ENCODE data around the gene GZMM. TPM values are rescaled to one million over a fixed set of nuclear protein-coding genes. Genes with fewer than 3 reads are reported as not detected.

Gene GZMM
- total RNA-seq, 6 experiments from 2014 or later: 0.59 to 0.95 (median 0.74) TPM; not detected in 3

GRCh38 chr19:579111-579841, 35.4 kb downstream of the GZMM start:
- Histone ChIP-seq H3K9me3 (no peaks in the 10 kb centered on the region), H3K4me3 (no peak overlapping the region), H3K36me3 (peaks cover 0 to 27% (median 10%) of the 10 kb centered on the region in 4 donors), H3K27me3 (no peaks in the 10 kb centered on the region), H3K27ac (no peak overlapping the region), H3K4me1 (peaks cover 0 to 21% (median 10%) of the 10 kb centered on the region in 4 donors)
- TF ChIP-seq CTCF (IDR thresholded peaks at IDR 0.05): no peak
- TF ChIP-seq POLR2A (IDR thresholded peaks at IDR 0.05): no peak
- peak in 2 of 3 donors; percentile 16 to 52 for DNase-seq
- ATAC-seq: no peak
- intact Hi-C loops (cut with DNase I): no loop called here
- WGBS (ENCODE audit: insufficient coverage, low coverage, low lambda C conversion rate, missing lambda C conversion rate): 90% methylated on average over 4 of the region's 46 CpGs

- no peak for ATAC-seq
- H3K27ac ChIP-seq: no peak overlapping the region
- no peak for TF ChIP-seq CTCF (IDR thresholded peaks at IDR 0.05)
- TF ChIP-seq POLR2A (IDR thresholded peaks at IDR 0.05): no peak
- no peaks in the 10 kb centered on the region for H3K9me3 ChIP-seq
- peaks cover 0 to 27% (median 10%) of the 10 kb centered on the region in 4 donors for H3K36me3 ChIP-seq
- peak in 1 of 3 donors; percentile 45 for DNase-seq
- H3K27me3 ChIP-seq: no peaks in the 10 kb centered on the region
- WGBS (ENCODE audit: insufficient coverage, low coverage, low lambda C conversion rate, missing lambda C conversion rate): no CpG with 5 or more reads among the region's 11 CpGs
- peaks cover 0 to 16% (median 5%) of the 10 kb centered on the region in 4 donors for H3K4me1 ChIP-seq
- intact Hi-C loops (cut with DNase I): no loop called here
- no peak overlapping the region for H3K4me3 ChIP-seq
Measured at GRCh38 chr19:579842-580155, 35.9 kb downstream of the GZMM start.

GRCh38 chr19:580274-580835, 36.5 kb downstream of the GZMM start:
- DNase-seq (peak in 1 of 3 donors; percentile 52), ATAC-seq (no peak)
- TF ChIP-seq POLR2A (IDR thresholded peaks at IDR 0.05) (no peak), CTCF (IDR thresholded peaks at IDR 0.05) (no peak)
- 80% methylated on average over 4 of the region's 22 CpGs for WGBS (ENCODE audit: insufficient coverage, low coverage, low lambda C conversion rate, missing lambda C conversion rate)
- Histone ChIP-seq H3K4me1 (peaks cover 0 to 11% (median 4%) of the 10 kb centered on the region in 4 donors), H3K4me3 (no peak overlapping the region), H3K27me3 (no peaks in the 10 kb centered on the region), H3K27ac (no peak overlapping the region), H3K36me3 (peaks cover 0 to 27% (median 10%) of the 10 kb centered on the region in 4 donors), H3K9me3 (no peaks in the 10 kb centered on the region)
- intact Hi-C loops (cut with DNase I): no loop called here

GRCh38 chr19:581399-582111, 37.7 kb downstream of the GZMM start:
- Histone ChIP-seq H3K36me3 (peaks cover 0 to 27% (median 10%) of the 10 kb centered on the region in 4 donors), H3K4me1 (no peaks in the 10 kb centered on the region), H3K27ac (no peak overlapping the region), H3K27me3 (no peaks in the 10 kb centered on the region), H3K9me3 (no peaks in the 10 kb centered on the region), H3K4me3 (no peak overlapping the region)
- DNase-seq (peak in 1 of 3 donors; percentile 53), ATAC-seq (no peak)
- WGBS (ENCODE audit: insufficient coverage, low coverage, low lambda C conversion rate, missing lambda C conversion rate): 72% methylated on average over 9 of the region's 40 CpGs
- TF ChIP-seq POLR2A (IDR thresholded peaks at IDR 0.05) (no peak), CTCF (IDR thresholded peaks at IDR 0.05) (no peak)
- intact Hi-C loops (cut with DNase I): no loop called here

Measured in right lobe of liver (tissue), 6 donors.